Neural progenitor cell (in vitro differentiated cells): ENCODE data around the gene DIRAS2. TPM values are rescaled to one million over a fixed set of nuclear protein-coding genes. Genes with fewer than 3 reads are reported as not detected.

Experiments
- DNase-seq: peaks from one replicate; pipeline ENCODE4 v3.0.0-alpha.2; 2016; ENCODE audit warnings: low spot score
- H2AFZ ChIP-seq: fragments of 200-600 bp; sonication (generic); replicated peaks from 2 replicates; pipeline ENCODE4 v1.6.1; 2016; ENCODE audit warnings: antibody characterized with exemption
- H3F3A ChIP-seq: fragments of 200-600 bp; sonication (generic); 2 replicates; pipeline ENCODE4 v1.6.1; 2016; ENCODE audit warnings: antibody characterized with exemption, low read depth
- H3K27ac ChIP-seq: fragments of 200-600 bp; sonication (generic); 2 replicates; pipeline ENCODE4 v1.5.1; 2016; ENCODE audit warnings: mild to moderate bottlenecking
- H3K27me3 ChIP-seq: fragments of 200-600 bp; sonication (generic); 2 replicates; pipeline ENCODE4 v1.6.1; 2016; ENCODE audit warnings: mild to moderate bottlenecking, moderate library complexity
- H3K36me3 ChIP-seq: fragments of 200-600 bp; sonication (generic); 2 replicates; pipeline ENCODE4 v1.5.1; 2016
- H3K4me1 ChIP-seq: fragments of 200-600 bp; sonication (generic); 2 replicates; pipeline ENCODE4 v1.6.1; 2016; ENCODE audit warnings: mixed run types
- H3K4me2 ChIP-seq: fragments of 200-600 bp; sonication (generic); 2 replicates; pipeline ENCODE4 v1.6.1; 2016
- H3K4me3 ChIP-seq: fragments of 200-600 bp; sonication (generic); 2 replicates; pipeline ENCODE4 v1.5.1; 2016
- H3K79me2 ChIP-seq: fragments of 200-600 bp; sonication (generic); 2 replicates; pipeline ENCODE4 v1.6.1; 2016; ENCODE audit warnings: low read depth
- H3K9ac ChIP-seq: fragments of 200-600 bp; sonication (generic); 2 replicates; pipeline ENCODE4 v1.6.1; 2016
- H3K9me3 ChIP-seq: fragments of 200-600 bp; sonication (generic); 2 replicates; pipeline ENCODE4 v1.5.1; 2016; ENCODE audit warnings: low read depth
- H4K20me1 ChIP-seq: fragments of 200-600 bp; sonication (generic); 2 replicates; pipeline ENCODE4 v1.6.1; 2016; ENCODE audit warnings: low read depth
- H3K27ac Mint-ChIP-seq: 3 replicates; pipeline ENCODE4 v1.8.0; 2021; ENCODE audit warnings: mixed read lengths
- H3K27me3 Mint-ChIP-seq: 2 replicates; pipeline ENCODE4 v1.8.0; 2022; ENCODE audit warnings: low read depth, mild to moderate bottlenecking, inconsistent platforms, moderate library complexity, mixed read lengths; ENCODE audit not compliant: insufficient read depth
- H3K36me3 Mint-ChIP-seq: 3 replicates; pipeline ENCODE4 v1.8.0; 2021; ENCODE audit warnings: mixed read lengths
- H3K4me1 Mint-ChIP-seq: 3 replicates; pipeline ENCODE4 v1.8.0; 2021; ENCODE audit warnings: mixed read lengths
- H3K4me3 Mint-ChIP-seq: 3 replicates; pipeline ENCODE4 v1.8.0; 2021; ENCODE audit warnings: mild to moderate bottlenecking, moderate library complexity, mixed read lengths
- H3K9me3 Mint-ChIP-seq: 3 replicates; pipeline ENCODE4 v1.8.0; 2020; ENCODE audit warnings: mixed read lengths
- CTCF ChIP-seq: fragments of 200-600 bp; sonication (generic); IDR thresholded peaks from 2 replicates; pipeline ENCODE4 v1.5.1; 2017; ENCODE audit warnings: antibody characterized with exemption, mild to moderate bottlenecking
- EZH2 ChIP-seq: fragments of 200-600 bp; sonication (generic); IDR thresholded peaks from 2 replicates; pipeline ENCODE4 v1.6.1; 2017; ENCODE audit warnings: antibody characterized with exemption, mild to moderate bottlenecking, moderate library complexity
- EZH2phosphoT487 ChIP-seq: fragments of 200-600 bp; sonication (generic); IDR thresholded peaks from 2 replicates; pipeline ENCODE4 v1.6.1; 2017; ENCODE audit warnings: antibody characterized with exemption
- total RNA-seq: library from RNA; depleted of rRNA; stranded (reverse); fragments of >200 nt; gene quantifications from 2 replicates; pipeline ENCODE4 v1.2.3, GENCODE V29; 2015; ENCODE audit warnings: low replicate concordance

DIRAS2 gene
- total RNA-seq, 1 donor from 2014 or later: not detected

- Histone ChIP-seq H3K27ac (no peak overlapping the region), H3K79me2 (no peaks in the 10 kb centered on the region), H3K4me3 (no peak overlapping the region), H3K27me3 (no peaks in the 10 kb centered on the region), H3K4me1 (no peaks in the 10 kb centered on the region), H3F3A (no peaks in the 10 kb centered on the region), H4K20me1 (no peaks in the 10 kb centered on the region), H2AFZ (no peak overlapping the region), H3K4me2 (no peak overlapping the region), H3K9ac (no peak overlapping the region), H3K36me3 (no peaks in the 10 kb centered on the region), H3K9me3 (no peaks in the 10 kb centered on the region)
- Mint-ChIP-seq H3K4me1 (peaks cover 4% of the 10 kb centered on the region), H3K27me3 (no peaks in the 10 kb centered on the region), H3K9me3 (peaks cover 2% of the 10 kb centered on the region), H3K36me3 (no peaks in the 10 kb centered on the region), H3K27ac (no peak overlapping the region), H3K4me3 (no peak overlapping the region)
- TF ChIP-seq EZH2phosphoT487 (no peak), CTCF (no peak), EZH2 (no peak)
- DNase-seq: no peak
Measured at GRCh38 chr9:90612957-90613356, 29.7 kb downstream of the DIRAS2 start.

GRCh38 chr9:90611568-90611967 lies 31.1 kb downstream of the DIRAS2 start:
- no peaks in the 10 kb centered on the region for H3K36me3 ChIP-seq
- TF ChIP-seq EZH2phosphoT487: no peak
- no peak for TF ChIP-seq EZH2
- no peak for TF ChIP-seq CTCF
- H3K9me3 Mint-ChIP-seq: peaks cover 2% of the 10 kb centered on the region
- no peaks in the 10 kb centered on the region for H3F3A ChIP-seq
- H3K27ac ChIP-seq: no peak overlapping the region
- DNase-seq: no peak
- H3K27me3 Mint-ChIP-seq: no peaks in the 10 kb centered on the region
- H3K36me3 Mint-ChIP-seq: no peaks in the 10 kb centered on the region
- no peak overlapping the region for H3K9ac ChIP-seq
- H4K20me1 ChIP-seq: no peaks in the 10 kb centered on the region
- H3K9me3 ChIP-seq: no peaks in the 10 kb centered on the region
- H3K27me3 ChIP-seq: no peaks in the 10 kb centered on the region
- no peak overlapping the region for H3K4me3 Mint-ChIP-seq
- no peak overlapping the region for H3K4me3 ChIP-seq
- H3K79me2 ChIP-seq: no peaks in the 10 kb centered on the region
- H3K4me2 ChIP-seq: no peak overlapping the region
- H3K4me1 Mint-ChIP-seq: peaks cover 4% of the 10 kb centered on the region
- H3K27ac Mint-ChIP-seq: no peak overlapping the region
- no peak overlapping the region for H2AFZ ChIP-seq
- H3K4me1 ChIP-seq: no peaks in the 10 kb centered on the region

DNA sequence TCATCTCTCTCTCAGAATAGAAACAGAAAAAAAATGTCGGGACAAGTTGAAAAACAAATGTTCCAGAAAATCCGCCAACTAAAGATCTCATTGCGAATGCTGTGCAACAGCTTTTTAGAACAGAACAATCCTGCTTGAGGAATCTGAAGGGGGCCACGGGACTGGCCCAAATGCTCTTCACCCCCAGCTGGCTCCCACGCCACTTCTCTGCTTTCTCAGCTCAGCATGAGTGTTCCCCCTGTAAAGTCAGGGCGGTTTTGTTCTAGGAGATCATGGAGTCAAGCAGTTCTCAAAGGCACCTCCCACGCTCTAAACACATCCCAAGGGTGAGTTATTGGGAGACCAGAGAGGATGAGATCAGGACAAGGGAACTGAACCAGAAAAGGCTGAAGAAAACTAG lies 31.5 kb downstream of the DIRAS2 start:
- no peaks in the 10 kb centered on the region for H3K36me3 ChIP-seq
- H4K20me1 ChIP-seq: no peaks in the 10 kb centered on the region
- H3K27ac Mint-ChIP-seq: no peak overlapping the region
- no peaks in the 10 kb centered on the region for H3K27me3 ChIP-seq
- H3K9me3 ChIP-seq: no peaks in the 10 kb centered on the region
- H3K4me1 Mint-ChIP-seq: peaks cover 4% of the 10 kb centered on the region
- no peak overlapping the region for H3K4me3 ChIP-seq
- DNase-seq: no peak
- no peak overlapping the region for H2AFZ ChIP-seq
- H3K9ac ChIP-seq: no peak overlapping the region
- H3K4me1 ChIP-seq: no peaks in the 10 kb centered on the region
- no peaks in the 10 kb centered on the region for H3F3A ChIP-seq
- peaks cover 2% of the 10 kb centered on the region for H3K9me3 Mint-ChIP-seq
- no peak overlapping the region for H3K27ac ChIP-seq
- TF ChIP-seq EZH2 (no peak), CTCF (no peak), EZH2phosphoT487 (no peak)
- peaks cover under 1% of the 10 kb centered on the region for H3K27me3 Mint-ChIP-seq
- no peaks in the 10 kb centered on the region for H3K36me3 Mint-ChIP-seq
- H3K79me2 ChIP-seq: no peaks in the 10 kb centered on the region
- no peak overlapping the region for H3K4me3 Mint-ChIP-seq
- H3K4me2 ChIP-seq: no peak overlapping the region
